Gastrocnemius medialis (tissue), 4 donors: Measurements from ENCODE around the gene TRIP10. TPM values are rescaled to one million over a fixed set of nuclear protein-coding genes. Genes with fewer than 3 reads are reported as not detected.

Source experiments
- ATAC-seq, 2 donors: fragments of 150-250 bp; one replicate each; pipeline ENCODE4 v1.9.1; 2016
- DNase-seq, 2 donors: peaks; one replicate each; pipeline ENCODE4 v3.0.0-alpha.2; 2019
- H3K27ac ChIP-seq, 4 donors: fragments of 200-600 bp; sonication (generic); 1 replicate in 1 of 4; 2 replicates in 3 of 4; pipeline ENCODE4 v1.5.1; 2016 to 2018; ENCODE audit warnings: mild to moderate bottlenecking in 2 of 4, moderate library complexity in 1 of 4
- H3K27me3 ChIP-seq, 3 donors: fragments of 200-600 bp; sonication (generic) in 2 of 3; 1 replicate in 1 of 3; 2 replicates in 2 of 3; pipeline versions ENCODE4 v1.5.1 to v1.6.0; 2016 to 2019; ENCODE audit warnings: mild to moderate bottlenecking in 1 of 3, moderate library complexity in 1 of 3
- H3K36me3 ChIP-seq, 2 donors: fragments of 200-600 bp; sonication (generic) in 1 of 2; one replicate each; pipeline ENCODE4 v1.5.1; 2017 to 2018
- H3K4me1 ChIP-seq, 2 donors: fragments of 200-600 bp; sonication (generic) in 1 of 2; one replicate each; pipeline ENCODE4 v1.5.1; 2016 to 2017; ENCODE audit warnings: mild to moderate bottlenecking in 2 of 2
- H3K4me3 ChIP-seq, 4 donors: fragments of 200-600 bp; sonication (generic) in 3 of 4; 1 replicate in 1 of 4; 2 replicates in 3 of 4; pipeline ENCODE4 v1.5.1; 2016 to 2019; ENCODE audit warnings: mild to moderate bottlenecking in 2 of 4
- H3K9me3 ChIP-seq, 3 donors: fragments of 200-600 bp; sonication (generic) in 2 of 3; 1 replicate in 1 of 3; 2 replicates in 2 of 3; pipeline ENCODE4 v1.5.1; 2016 to 2019
- POLR2A ChIP-seq, 2 donors: fragments of 450-650 bp; IDR thresholded peaks; one replicate each; pipeline ENCODE4 v1.6.1; 2017; ENCODE audit warnings: antibody characterized with exemption in 2 of 2, mild to moderate bottlenecking in 2 of 2, moderate library complexity in 2 of 2
- in situ Hi-C, 4 donors: fragments of 200-750 bp; cut with MboI; loops; one replicate each; pipeline versions ENCODE4 v1.15.0 to v1.8.0; 2017; ENCODE audit warnings: low sequenced_read_pairs in 4 of 4
- intact Hi-C: fragments of 100-400 bp; cut with DNase I; formaldehyde crosslinking; loops from one replicate; pipeline ENCODE4 v1.15.1; 2023; ENCODE audit warnings: low total_unique reads
- total RNA-seq, 4 donors: library from RNA; depleted of rRNA; stranded (reverse); fragments of >200 nt; gene quantifications; one replicate each; pipeline versions ENCODE4 v1.1.0 to v1.2.3, GENCODE V29; 2016
- TF ChIP-seq, protein P1 (sequence below), 5 experiments: fragments of 450-650 bp in 3 of 5; fragments of 200-600 bp in 2 of 5; sonication (generic) in 2 of 5; IDR thresholded peaks in 4 of 5; conservative IDR thresholded peaks in 1 of 5; 1 replicate in 4 of 5; 2 replicates in 1 of 5; pipeline ENCODE4 v1.5.1; 2016 to 2019; ENCODE audit warnings: antibody characterized with exemption in 5 of 5, mild to moderate bottlenecking in 3 of 5, moderate library complexity in 3 of 5

TRIP10 gene
- total RNA-seq, 4 donors from 2014 or later, result 130 to 237 (median 178) TPM

DNA sequence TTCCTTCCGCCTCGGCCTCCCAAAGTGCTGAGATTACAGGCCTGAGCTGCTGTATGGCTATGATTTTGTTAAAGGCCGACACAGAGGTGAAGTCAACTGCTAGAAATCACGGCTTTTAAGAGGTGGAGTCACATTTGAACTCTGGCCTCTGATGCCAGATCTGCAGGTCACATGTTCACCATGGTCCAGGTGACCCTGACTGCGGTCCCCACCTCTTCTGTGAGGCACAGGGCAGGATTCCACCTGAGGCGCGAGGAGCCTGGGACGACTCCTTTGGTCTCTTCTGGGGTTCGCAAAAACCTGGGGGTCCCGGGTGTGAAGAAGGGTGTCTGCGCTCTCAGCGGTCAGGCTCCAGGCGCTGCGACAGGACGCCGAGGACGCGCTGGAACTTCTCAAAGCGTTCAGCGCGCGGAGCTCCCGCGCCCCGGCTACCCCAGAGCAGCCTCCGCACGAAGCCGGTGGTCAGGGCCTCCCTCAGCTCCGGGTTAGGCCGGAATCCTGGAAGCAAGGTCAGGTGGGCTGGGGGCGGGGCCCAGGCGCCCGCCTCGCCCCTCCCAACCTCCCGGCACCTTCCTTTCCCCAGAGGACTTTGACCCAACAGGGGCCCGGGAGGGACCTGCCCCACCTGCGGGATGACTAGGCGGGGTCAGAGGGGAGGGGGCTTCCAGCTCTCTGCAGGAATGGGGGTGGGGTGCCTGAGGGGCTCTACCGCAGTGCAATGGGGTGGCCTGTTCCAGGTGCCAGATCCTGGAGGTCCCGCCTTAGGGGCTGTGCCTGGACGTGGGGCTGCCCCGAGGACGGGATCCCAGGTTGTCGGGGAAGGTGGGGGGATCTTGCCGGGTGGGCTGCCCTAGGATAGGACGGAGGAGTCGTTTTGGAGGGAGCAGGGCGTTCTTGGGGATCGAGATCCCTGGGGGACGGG, 13.0 kb downstream of the TRIP10 start:
- in situ Hi-C loops, result no loop called here
- H3K36me3 ChIP-seq, result peaks cover 0 to 46% of the 10 kb centered on the region in 2 donors
- no peak for DNase-seq
- no peaks in the 10 kb centered on the region for H3K27me3 ChIP-seq
- no peaks in the 10 kb centered on the region for H3K9me3 ChIP-seq
- no peak for TF ChIP-seq POLR2A (IDR thresholded peaks at IDR 0.05)
- TF ChIP-seq, protein P1, sequence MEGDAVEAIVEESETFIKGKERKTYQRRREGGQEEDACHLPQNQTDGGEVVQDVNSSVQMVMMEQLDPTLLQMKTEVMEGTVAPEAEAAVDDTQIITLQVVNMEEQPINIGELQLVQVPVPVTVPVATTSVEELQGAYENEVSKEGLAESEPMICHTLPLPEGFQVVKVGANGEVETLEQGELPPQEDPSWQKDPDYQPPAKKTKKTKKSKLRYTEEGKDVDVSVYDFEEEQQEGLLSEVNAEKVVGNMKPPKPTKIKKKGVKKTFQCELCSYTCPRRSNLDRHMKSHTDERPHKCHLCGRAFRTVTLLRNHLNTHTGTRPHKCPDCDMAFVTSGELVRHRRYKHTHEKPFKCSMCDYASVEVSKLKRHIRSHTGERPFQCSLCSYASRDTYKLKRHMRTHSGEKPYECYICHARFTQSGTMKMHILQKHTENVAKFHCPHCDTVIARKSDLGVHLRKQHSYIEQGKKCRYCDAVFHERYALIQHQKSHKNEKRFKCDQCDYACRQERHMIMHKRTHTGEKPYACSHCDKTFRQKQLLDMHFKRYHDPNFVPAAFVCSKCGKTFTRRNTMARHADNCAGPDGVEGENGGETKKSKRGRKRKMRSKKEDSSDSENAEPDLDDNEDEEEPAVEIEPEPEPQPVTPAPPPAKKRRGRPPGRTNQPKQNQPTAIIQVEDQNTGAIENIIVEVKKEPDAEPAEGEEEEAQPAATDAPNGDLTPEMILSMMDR (IDR thresholded peaks at IDR 0.05 in 4 of 5, conservative IDR thresholded peaks at IDR 0.05 in 1 of 5), result no peak
- peak overlapping the region; percentile 44 to 64 (median 57) for H3K4me3 ChIP-seq
- peak in 1 of 2 donors; percentile 4 for ATAC-seq
- intact Hi-C loops, result loop anchor here (1.0 to 5.0 kb wide), 2 partner anchors 14 to 110 kb away; no protein-coding TSS in a partner anchor
- peak overlapping the region; percentile 77 to 92 (median 89) for H3K27ac ChIP-seq
- peaks cover 22 to 25% of the 10 kb centered on the region in 2 donors for H3K4me1 ChIP-seq

DNA sequence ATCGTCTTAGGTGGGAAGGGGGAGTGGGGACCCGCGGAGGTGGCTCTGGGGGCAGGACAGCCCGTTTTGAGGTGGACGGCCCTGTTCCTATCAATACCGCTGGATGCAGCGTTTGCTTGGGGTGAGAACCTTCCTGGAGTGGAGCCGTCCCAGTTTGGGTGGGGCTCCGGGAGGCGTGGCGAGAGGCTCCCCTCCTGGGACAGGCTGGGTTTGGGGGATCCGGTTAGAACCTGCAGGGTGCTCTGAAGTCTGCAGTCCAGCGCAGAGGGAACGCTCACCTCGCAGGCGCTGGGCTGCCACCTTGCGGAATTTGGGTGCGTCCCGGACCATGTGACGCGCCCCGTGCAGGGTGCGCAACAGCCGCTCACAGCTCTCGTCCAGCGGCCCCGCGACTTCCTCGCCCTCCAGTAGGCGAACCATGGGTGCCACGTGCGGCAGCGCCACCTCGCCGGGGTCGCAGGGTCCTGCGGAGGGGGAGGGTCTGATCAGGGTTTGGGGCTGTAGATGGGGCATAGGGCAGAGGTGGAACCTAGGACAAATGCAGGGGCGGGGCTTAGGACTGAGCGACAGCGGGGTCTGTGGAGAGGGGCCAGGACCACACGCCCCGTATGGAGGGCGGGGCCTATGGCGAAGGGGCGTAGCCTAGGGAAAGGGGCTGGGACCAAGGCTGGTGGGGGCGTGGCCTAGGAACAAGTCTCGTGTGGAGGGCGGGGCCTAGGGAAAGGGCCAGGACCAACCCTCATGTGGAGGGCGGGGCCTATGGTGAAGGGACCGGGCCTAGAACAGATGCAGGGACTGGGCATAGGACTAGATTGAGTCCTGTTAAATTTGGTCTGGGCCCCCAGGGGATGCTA, 13.9 kb downstream of the TRIP10 start:
- DNase-seq, result peak; percentile 74 to 87
- Histone ChIP-seq H3K36me3 (peaks cover 0 to 37% of the 10 kb centered on the region in 2 donors), H3K27me3 (no peaks in the 10 kb centered on the region), H3K4me1 (peaks cover 17 to 20% of the 10 kb centered on the region in 2 donors), H3K9me3 (no peaks in the 10 kb centered on the region), H3K4me3 (peak overlapping the region; percentile 44 to 64 (median 57)), H3K27ac (peak overlapping the region; percentile 77 to 92 (median 89))
- peak; percentile 84 to 90 for ATAC-seq
- TF ChIP-seq, protein P1 (IDR thresholded peaks at IDR 0.05 in 4 of 5, conservative IDR thresholded peaks at IDR 0.05 in 1 of 5), result peak; percentile 62 to 74 (median 69)
- TF ChIP-seq POLR2A (IDR thresholded peaks at IDR 0.05), result no peak
- in situ Hi-C loops (no loop called here), intact Hi-C loops (loop anchor here (1.0 to 5.0 kb wide), 2 partner anchors 15 to 109 kb away; no protein-coding TSS in a partner anchor)

DNA sequence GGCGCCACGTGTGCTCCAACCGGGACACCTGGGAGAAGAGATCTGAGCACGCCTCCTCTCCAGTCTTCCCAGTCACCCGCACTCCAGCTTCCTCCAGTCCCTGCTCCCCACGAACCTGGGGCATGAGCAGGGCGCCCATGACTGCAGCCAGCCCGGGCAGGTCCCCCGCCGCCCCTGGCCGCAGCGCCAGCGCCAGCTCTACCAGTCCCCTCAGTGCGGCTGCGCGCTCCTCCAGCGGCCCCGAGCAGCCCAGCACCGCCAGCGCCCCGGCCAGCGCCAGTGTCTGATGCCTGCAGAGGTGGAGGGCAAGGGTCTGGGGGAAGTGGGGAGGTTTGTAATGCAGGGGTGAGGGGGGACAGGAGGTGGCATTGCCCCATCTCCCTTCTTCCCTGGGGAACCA, 14.7 kb downstream of the TRIP10 start:
- TF ChIP-seq POLR2A (IDR thresholded peaks at IDR 0.05), result no peak
- TF ChIP-seq, protein P1 (IDR thresholded peaks at IDR 0.05 in 4 of 5, conservative IDR thresholded peaks at IDR 0.05 in 1 of 5), result no peak
- H3K27ac ChIP-seq, result peak overlapping the region in 3 of 4 donors; percentile 77 to 92 (median 91)
- no peaks in the 10 kb centered on the region for H3K9me3 ChIP-seq
- no peak overlapping the region for H3K4me3 ChIP-seq
- H3K4me1 ChIP-seq, result peaks cover 10 to 14% of the 10 kb centered on the region in 2 donors
- in situ Hi-C loops (no loop called here), intact Hi-C loops (loop anchor here (5.0 kb wide), 1 partner anchor 108 kb away; no protein-coding TSS in a partner anchor)
- no peaks in the 10 kb centered on the region for H3K27me3 ChIP-seq
- peaks cover 0 to 31% of the 10 kb centered on the region in 2 donors for H3K36me3 ChIP-seq
- DNase-seq (no peak), ATAC-seq (peak in 1 of 2 donors; percentile 8)

DNA sequence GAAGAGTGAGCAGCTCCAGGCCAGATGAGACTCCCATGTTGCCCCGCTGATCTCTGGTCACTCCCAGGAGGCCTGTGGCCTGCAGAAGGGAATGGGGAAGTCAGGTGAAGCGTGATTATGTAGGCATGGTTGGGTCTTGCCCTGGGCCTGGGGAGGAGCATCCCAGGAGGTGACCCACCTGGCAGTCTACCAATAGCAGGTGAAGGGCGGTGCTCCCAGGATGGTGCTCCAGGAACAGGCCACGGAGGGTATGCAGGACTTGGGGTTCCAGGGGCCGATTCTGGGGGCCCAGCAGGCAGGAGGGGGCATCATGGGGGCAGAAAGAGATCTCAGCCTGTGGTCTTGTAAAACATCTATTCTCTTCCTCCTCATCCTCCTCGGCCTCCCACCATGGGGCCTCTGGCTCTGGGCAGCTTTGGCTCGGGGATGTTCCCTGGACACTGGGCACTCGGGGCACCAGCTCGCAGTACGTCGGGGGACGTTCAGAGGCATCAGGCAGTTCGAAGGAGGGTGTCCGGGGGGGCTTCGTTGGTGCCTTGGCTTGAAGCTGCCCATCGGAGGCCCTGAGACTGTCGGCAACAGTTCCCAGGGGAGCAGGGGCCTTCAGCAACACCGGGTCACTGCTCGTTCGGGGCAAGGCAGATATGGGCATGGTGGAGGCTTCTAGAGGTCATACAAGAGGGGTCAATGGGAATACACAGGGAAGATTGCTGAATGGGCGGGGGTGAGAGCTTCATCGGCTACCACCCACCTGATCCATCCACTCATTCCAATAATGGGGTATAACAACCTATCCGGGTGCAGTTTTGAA, 15.4 kb downstream of the TRIP10 start:
- Histone ChIP-seq H3K4me1 (peaks cover 10 to 14% of the 10 kb centered on the region in 2 donors), H3K9me3 (no peaks in the 10 kb centered on the region), H3K36me3 (peaks cover 0 to 24% of the 10 kb centered on the region in 2 donors), H3K27ac (no peak overlapping the region), H3K27me3 (no peaks in the 10 kb centered on the region), H3K4me3 (no peak overlapping the region)
- DNase-seq (no peak), ATAC-seq (no peak)
- no peak for TF ChIP-seq POLR2A (IDR thresholded peaks at IDR 0.05)
- TF ChIP-seq, protein P1 (IDR thresholded peaks at IDR 0.05 in 4 of 5, conservative IDR thresholded peaks at IDR 0.05 in 1 of 5), result no peak
- in situ Hi-C loops (no loop called here), intact Hi-C loops (loop anchor here (5.0 kb wide), 1 partner anchor 107 kb away; no protein-coding TSS in a partner anchor)
